NCI-H1436 (cell line): ENCODE measurements around the gene BLTP3A.
"Not testable (repeated sequence)": the region's sequence is repeated elsewhere in the genome, so short reads cannot be mapped to it uniquely, and the experiment has no call there.

Source experiments
- DNase-seq: peaks from one replicate; lab custom pipeline; 2025; lab: John Stamatoyannopoulos, UW

Gene BLTP3A

DNA sequence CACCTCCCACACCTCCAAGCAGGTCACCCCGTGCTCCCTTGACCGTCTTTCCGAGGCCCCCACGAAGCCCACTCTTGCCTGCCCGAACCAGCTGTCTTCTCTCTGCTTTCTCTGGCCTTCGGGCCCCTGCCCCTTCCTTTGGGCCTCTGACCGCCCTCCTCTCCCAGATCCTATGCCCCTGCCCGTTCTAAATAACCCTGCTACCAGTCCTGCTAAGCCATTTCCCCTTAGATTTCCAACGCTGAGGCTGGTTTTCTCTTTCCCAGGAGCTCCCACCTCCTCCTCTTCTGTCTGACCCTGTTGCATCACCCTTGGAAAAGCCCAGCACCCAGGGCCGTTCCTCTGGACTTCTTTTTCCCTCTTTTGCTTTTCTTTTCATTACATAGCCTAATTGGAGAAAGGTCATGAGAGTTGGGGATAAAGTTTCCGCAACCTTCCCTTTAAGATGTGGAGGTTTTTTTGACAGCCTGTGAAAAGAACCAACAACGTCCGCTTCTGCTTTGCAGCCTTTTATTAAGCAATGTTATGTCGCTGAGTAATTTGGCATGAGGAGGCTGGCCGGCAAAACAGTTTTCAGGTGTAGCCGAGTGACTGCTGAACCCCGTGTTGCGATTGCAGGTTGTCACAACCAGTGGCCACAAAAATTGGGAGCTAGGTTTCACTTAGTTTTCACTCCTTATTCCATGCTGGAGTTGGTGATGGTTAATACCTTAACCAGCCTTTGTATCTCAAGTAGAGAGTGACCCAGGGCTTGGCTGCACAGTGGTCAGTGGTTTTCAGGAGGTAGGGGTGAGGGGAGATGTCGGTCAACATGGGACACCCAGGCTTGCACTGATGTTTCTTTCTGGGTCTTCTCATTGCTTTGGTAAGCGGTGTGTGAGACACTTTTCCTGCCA, 970 bp downstream of the BLTP3A start:
- DNase-seq, result no peak

GRCh38 chr6:34793877-34794276, 2.0 kb downstream of the BLTP3A start:
- no peak for DNase-seq

GRCh38 chr6:34795836-34796425, 4.0 kb downstream of the BLTP3A start:
- DNase-seq, result no peak

DNA sequence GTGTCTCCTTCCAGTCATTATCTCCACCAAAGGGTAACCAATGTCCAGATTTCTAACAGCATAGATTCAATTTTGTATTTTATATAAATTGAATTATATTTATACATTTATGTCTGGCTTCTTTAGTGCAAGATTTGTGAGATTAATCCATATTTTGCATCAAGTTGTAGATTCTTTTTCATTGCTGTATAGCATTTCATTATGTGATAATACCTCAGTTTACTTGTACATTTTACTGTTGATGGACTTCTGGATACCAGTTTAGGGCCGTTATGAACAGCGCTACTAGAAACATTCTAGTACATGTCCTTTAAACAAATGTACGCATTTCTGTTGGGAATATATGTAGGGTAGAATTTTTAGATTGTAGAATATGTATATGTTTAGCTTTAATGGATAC, 6.2 kb downstream of the BLTP3A start:
- no peak for DNase-seq

DNA sequence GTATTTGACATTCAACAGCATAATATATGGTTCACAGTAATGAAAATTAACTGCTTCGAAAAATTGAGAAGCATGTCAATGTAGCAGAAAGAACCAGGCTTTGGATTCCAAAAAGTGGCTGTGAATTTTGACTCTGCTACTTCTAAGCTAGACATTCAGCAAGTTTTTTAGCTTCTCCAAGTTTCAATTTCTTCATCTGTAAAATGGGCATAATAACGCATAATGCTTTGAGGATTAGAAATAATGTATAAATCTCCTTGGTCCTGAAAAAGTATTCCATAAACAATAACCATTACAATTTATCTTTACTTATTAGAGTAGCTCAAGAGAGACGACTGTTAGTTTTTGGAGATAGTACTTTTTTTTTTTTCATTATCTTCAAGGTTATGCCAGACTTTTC, 7.7 kb downstream of the BLTP3A start:
- no peak for DNase-seq

- DNase-seq, result no peak
Observed at GRCh38 chr6:34804543-34804942, 12.7 kb downstream of the BLTP3A start.

- not testable (repeated sequence) for DNase-seq
Observed at GRCh38 chr6:34805074-34805473, 13.2 kb downstream of the BLTP3A start.

DNA sequence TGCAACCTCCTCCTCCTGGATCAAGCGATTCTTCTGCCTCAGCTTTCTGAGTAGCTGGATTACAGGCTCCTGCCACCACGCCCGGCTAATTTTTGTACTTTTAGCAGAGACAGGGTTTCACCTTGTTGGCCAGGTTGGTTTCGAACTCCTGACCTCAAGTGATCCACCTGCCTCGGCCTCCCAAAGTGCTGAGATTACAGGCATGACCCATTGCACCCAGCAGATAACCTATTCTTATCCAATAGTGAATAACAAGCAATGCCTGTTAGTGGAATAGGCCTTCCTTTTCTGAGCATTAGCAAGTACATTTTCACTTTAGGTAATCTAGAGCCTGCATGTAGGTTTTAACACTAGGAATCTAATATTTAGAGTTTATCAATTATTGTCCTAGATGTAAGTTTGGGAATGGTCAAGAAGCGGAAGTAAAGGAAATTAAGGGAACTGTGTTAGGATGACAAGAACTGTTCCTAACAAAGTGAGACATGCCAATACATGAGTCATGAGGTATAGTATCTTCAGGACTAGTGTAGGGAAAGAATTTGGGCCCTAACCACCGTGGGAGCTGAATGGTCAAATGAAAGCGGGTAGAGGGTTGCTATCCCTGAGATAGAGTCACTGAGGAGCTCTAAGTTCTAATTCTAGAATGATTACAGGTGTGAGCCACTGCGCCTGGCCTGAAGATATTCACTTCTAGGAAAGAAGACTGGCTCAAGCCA, 15.0 kb downstream of the BLTP3A start:
- no peak for DNase-seq

DNA sequence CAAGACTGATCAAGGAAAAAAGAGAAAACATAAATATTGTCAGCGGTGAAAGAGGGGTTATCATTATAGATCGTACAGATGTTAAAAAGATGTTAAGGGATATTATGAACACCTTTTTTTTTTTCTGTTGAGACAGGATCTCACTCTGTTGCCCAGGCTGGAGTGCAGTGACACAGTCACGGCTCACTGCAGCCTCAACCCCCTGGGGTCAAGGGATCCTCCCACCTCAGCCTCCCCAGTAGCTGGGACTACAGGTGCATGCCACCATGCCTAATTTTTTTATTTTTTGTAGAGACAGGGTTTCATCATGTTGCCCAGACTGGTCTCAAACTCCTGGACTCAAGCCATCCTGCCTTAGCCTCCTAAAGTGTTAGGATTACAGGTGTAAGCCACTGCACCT, 16.6 kb downstream of the BLTP3A start:
- DNase-seq, result not testable (repeated sequence)

- DNase-seq, result not testable (repeated sequence)
Observed at GRCh38 chr6:34809419-34809818, 17.5 kb downstream of the BLTP3A start.

- DNase-seq, result no peak
Observed at GRCh38 chr6:34810017-34810882, 18.4 kb downstream of the BLTP3A start.

- no peak for DNase-seq
Observed at GRCh38 chr6:34810936-34811632, 19.2 kb downstream of the BLTP3A start.

- DNase-seq, result no peak
Observed at GRCh38 chr6:34813028-34813713, 21.3 kb downstream of the BLTP3A start.

DNA sequence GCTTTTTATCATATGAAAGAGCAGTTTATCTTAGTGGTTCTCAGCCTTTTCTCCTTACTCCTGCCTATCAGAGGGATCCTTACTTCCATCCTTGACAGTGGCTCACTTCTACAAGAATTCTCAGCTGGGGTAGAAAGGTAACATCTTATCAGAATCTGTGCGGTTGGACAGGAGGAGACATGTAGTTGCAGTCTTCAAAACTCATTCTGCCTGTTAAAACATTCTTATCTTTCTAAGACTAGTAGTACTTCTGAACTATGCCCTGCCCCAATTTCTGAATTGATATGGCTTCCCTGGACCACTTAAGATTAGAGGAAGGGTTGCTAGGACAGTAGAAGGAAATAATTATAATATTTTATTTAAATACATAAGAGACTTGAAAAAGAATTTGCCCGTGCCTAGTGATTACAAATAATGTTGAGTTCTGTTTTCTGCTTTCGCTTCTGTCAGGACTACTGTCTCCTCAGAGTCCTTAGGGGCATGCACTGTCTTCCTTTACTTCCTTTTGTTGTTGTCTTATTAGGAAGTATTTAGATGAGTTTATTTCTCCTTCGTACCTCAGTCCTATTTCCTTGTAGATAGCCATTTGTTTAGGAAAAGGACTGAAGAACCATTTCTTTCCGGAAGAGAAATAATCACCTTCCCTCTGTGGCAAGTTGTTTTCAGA, 24.9 kb downstream of the BLTP3A start:
- no peak for DNase-seq

GRCh38 chr6:34817446-34817845, 25.6 kb downstream of the BLTP3A start:
- no peak for DNase-seq

GRCh38 chr6:34818872-34819570, 27.1 kb downstream of the BLTP3A start:
- not testable (repeated sequence) for DNase-seq

DNA sequence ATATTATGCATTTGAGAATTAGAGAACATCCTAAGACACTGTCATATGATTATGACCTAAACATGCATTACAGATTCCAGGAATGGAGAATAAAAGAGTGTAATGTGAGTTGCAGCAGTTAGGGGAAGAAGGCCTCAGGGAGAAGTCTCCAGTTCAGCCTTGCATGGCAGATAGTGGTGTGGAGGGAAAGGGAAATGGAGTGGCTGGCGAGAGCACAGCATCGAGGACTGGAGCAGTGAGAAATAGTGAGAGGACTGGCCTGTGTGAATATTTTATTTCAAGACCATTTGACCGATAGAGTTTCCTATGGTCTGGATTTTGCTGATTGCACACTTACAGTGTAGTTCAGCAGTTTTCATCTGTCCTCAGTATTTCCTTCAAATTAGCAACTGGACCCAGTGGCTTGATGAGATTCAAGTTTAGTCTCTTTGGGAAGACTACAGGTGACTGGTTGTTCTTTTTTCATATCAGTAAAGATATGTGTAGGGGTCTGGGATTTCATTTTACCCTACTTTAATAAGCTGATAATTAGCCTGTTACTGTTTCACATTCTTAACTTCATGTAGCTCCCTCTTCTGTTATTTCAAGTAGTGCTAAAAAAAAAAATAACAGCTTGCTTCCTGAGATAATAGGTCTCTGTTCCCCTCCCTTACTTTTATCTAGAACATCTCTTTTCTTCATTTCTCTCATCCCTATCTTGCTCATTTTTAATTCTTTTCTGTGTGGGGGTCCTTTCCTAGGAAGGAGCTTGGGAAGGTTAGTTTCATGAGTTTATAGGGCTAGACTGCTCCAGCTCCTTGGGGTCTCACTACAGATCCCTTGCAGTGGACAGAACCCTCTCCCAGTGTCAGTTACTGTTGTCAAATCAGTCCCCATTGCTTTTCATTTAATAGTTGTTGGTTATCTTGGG, 27.9 kb downstream of the BLTP3A start:
- no peak for DNase-seq

- no peak for DNase-seq
Observed at GRCh38 chr6:34829137-34829536, 37.3 kb downstream of the BLTP3A start.
